Panc1 (cell line): Measurements from ENCODE around the gene INPP5D.

Experiments used
- CTCF ChIP-seq: fragments of 450-650 bp; IDR thresholded peaks from 2 replicates; pipeline ENCODE4 v1.5.1; 2017; ENCODE audit warnings: mild to moderate bottlenecking
- POLR2AphosphoS5 ChIP-seq: IDR thresholded peaks from 2 replicates; pipeline ENCODE4 v1.6.1; 2012; ENCODE audit warnings: mild to moderate bottlenecking, low read depth, low read length, moderate library complexity
- SIN3A ChIP-seq: IDR thresholded peaks from 2 replicates; pipeline ENCODE4 v1.6.1; 2012; ENCODE audit warnings: low read depth, mild to moderate bottlenecking, low read length, moderate library complexity, borderline replicate concordance; ENCODE audit not compliant: insufficient read depth
- TCF7L2 ChIP-seq: IDR thresholded peaks from 2 replicates; pipeline ENCODE4 v1.6.1; 2011; ENCODE audit warnings: mild to moderate bottlenecking, low read depth, low read length, inconsistent platforms

- TF ChIP-seq CTCF (no peak), POLR2AphosphoS5 (no peak), TCF7L2 (no peak), SIN3A (no peak)
Measured at GRCh38 chr2:233064530-233065199, 4.5 kb downstream of the INPP5D start.
